ENCODE data around the gene KCTD2. TPM values are rescaled to one million over a fixed set of nuclear protein-coding genes. Genes with fewer than 3 reads are reported as not detected.

Gene KCTD2
- total RNA-seq, 2 experiments from 2014 or later, result 20.6 to 23.3 TPM

GRCh38 chr17:75078284-75079022, 31.4 kb downstream of the KCTD2 start:
- POLR2A ChIA-PET, result interaction anchor here (1.0 kb wide), 1 partner anchor 52 kb away, joined by 4 read pairs; no protein-coding TSS in a partner anchor
- Mint-ChIP-seq H3K27me3 (no peaks in the 10 kb centered on the region), H3K4me3 (no peak overlapping the region), H3K27ac (peak overlapping the region; percentile 28), H3K4me1 (ENCODE audit: low read depth) (peaks cover 25% of the 10 kb centered on the region), H3K36me3 (no peaks in the 10 kb centered on the region), H3K9me3 (no peaks in the 10 kb centered on the region)
- CTCF ChIA-PET, result interaction anchor here (1.4 to 1.9 kb wide), 3 partner anchors 11 to 117 kb away, joined by 6 to 9 read pairs (median 8); no protein-coding TSS in a partner anchor
- intact Hi-C loops (cut with micrococcal nuclease), result loop anchor here (5.0 kb wide), 1 partner anchor 34 kb away; no protein-coding TSS in a partner anchor
- DNase-seq, result peak; percentile 33

DNA sequence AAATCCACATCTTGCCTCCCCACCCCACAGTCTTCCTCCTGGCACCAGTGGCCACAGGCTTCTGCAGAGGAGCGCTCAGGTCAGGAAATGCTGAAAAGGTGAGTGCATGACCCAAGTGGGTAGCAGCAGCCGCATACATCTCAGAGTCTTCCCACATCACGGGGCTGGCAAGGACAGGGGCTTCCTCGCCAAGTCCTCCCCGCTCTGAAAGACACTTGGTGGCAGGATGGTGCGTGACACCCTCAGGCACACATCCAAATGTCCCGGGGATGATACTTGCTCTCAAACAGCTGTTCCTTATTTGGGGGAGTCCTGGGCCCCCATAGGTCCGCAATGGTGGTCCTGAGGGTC, 32.0 kb downstream of the KCTD2 start:
- ChIA-PET POLR2A (interaction anchor here (1.0 kb wide), 1 partner anchor 52 kb away, joined by 4 read pairs; no protein-coding TSS in a partner anchor), CTCF (interaction anchor here (1.4 to 1.9 kb wide), 3 partner anchors 11 to 118 kb away, joined by 6 to 9 read pairs (median 8); no protein-coding TSS in a partner anchor)
- H3K4me3 Mint-ChIP-seq, result no peak overlapping the region
- no peak for DNase-seq
- H3K27ac Mint-ChIP-seq, result no peak overlapping the region
- intact Hi-C loops (cut with micrococcal nuclease), result loop anchor here (5.0 kb wide), 1 partner anchor 33 kb away; no protein-coding TSS in a partner anchor
- peaks cover 29% of the 10 kb centered on the region for H3K4me1 Mint-ChIP-seq (ENCODE audit: low read depth)
- no peaks in the 10 kb centered on the region for H3K9me3 Mint-ChIP-seq
- no peaks in the 10 kb centered on the region for H3K27me3 Mint-ChIP-seq
- H3K36me3 Mint-ChIP-seq, result no peaks in the 10 kb centered on the region

GRCh38 chr17:75081611-75082540, 34.9 kb downstream of the KCTD2 start:
- no peaks in the 10 kb centered on the region for H3K9me3 Mint-ChIP-seq
- POLR2A ChIA-PET, result no interaction called here
- intact Hi-C loops (cut with micrococcal nuclease), result no loop called here
- H3K4me3 Mint-ChIP-seq, result no peak overlapping the region
- no peaks in the 10 kb centered on the region for H3K36me3 Mint-ChIP-seq
- CTCF ChIA-PET, result interaction anchor here (1.1 to 1.5 kb wide), 2 partner anchors 12 to 32 kb away, joined by 3 read pairs; no protein-coding TSS in a partner anchor
- peaks cover 42% of the 10 kb centered on the region for H3K4me1 Mint-ChIP-seq (ENCODE audit: low read depth)
- H3K27ac Mint-ChIP-seq, result no peak overlapping the region
- DNase-seq, result no peak
- no peaks in the 10 kb centered on the region for H3K27me3 Mint-ChIP-seq

DNA sequence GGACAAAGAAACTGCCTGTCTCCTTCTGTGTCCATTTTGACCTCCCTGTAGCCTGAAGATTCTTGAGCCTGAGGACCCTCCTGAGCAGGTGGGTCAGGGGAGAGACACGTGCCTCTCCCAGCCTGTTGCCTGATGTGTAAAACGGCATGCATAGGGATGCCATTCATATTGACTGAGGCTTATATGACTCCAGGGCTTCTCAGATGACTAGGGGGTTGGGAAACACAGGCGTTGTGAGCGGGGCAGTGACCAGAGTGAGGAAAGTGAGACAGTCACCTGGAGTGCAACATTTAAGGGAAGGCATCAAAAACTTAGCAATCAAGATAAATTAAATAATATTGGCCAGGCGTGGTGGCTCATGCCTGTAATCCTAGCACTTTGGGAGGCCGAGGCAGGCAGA, 35.7 kb downstream of the KCTD2 start:
- CTCF ChIA-PET, result interaction anchor here (1.1 to 1.5 kb wide), 2 partner anchors 12 to 31 kb away, joined by 3 read pairs; no protein-coding TSS in a partner anchor
- no peaks in the 10 kb centered on the region for H3K27me3 Mint-ChIP-seq
- intact Hi-C loops (cut with micrococcal nuclease), result no loop called here
- POLR2A ChIA-PET, result no interaction called here
- no peak for DNase-seq
- H3K27ac Mint-ChIP-seq, result no peak overlapping the region
- H3K4me3 Mint-ChIP-seq, result no peak overlapping the region
- H3K36me3 Mint-ChIP-seq, result no peaks in the 10 kb centered on the region
- H3K9me3 Mint-ChIP-seq, result no peaks in the 10 kb centered on the region
- peaks cover 44% of the 10 kb centered on the region for H3K4me1 Mint-ChIP-seq (ENCODE audit: low read depth)

- Mint-ChIP-seq H3K27ac (no peak overlapping the region), H3K36me3 (no peaks in the 10 kb centered on the region), H3K4me1 (ENCODE audit: low read depth) (peaks cover 41% of the 10 kb centered on the region), H3K9me3 (no peaks in the 10 kb centered on the region), H3K27me3 (no peaks in the 10 kb centered on the region), H3K4me3 (no peak overlapping the region)
- CTCF ChIA-PET, result interaction anchor here (0.6 to 1.4 kb wide), 2 partner anchors 21 to 109 kb away, joined by 3 read pairs; no protein-coding TSS in a partner anchor
- POLR2A ChIA-PET, result no interaction called here
- no peak for DNase-seq
- intact Hi-C loops (cut with micrococcal nuclease), result no loop called here
Observed at GRCh38 chr17:75084039-75084660, 37.1 kb downstream of the KCTD2 start.

- Mint-ChIP-seq H3K36me3 (no peaks in the 10 kb centered on the region), H3K4me3 (peak overlapping the region; percentile 50), H3K9me3 (no peaks in the 10 kb centered on the region), H3K27me3 (no peaks in the 10 kb centered on the region), H3K27ac (peak overlapping the region; percentile 31), H3K4me1 (ENCODE audit: low read depth) (peaks cover 41% of the 10 kb centered on the region)
- intact Hi-C loops (cut with micrococcal nuclease), result no loop called here
- ChIA-PET CTCF (interaction anchor here (1.0 to 1.2 kb wide), 3 partner anchors 27 to 125 kb away, joined by 3 to 4 read pairs (median 3); no protein-coding TSS in a partner anchor), POLR2A (interaction anchor here (0.9 to 1.7 kb wide), 3 partner anchors 24 to 27 kb away, joined by 3 to 4 read pairs (median 4); partner anchors contain the start of gene ARMC7)
- DNase-seq, result no peak
Observed at GRCh38 chr17:75086496-75087181, 39.6 kb downstream of the KCTD2 start.

DNA sequence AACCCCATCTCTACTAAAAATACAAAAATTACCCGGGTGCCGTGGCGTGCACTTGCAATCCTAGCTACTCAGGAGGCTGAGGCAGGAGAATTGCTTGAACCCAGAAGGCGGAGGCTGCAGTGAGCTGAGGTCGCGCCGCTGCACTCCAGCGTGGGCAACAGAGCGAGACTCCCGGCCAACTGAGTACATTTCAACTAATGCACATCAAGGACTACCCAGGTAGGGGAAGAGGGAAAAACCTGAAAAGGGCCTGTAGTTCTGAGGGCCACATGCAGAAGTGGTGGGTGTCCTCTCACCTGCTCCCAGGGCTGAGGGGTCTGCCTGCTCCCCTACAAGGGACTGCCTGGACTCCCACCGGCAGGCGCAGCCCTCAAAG, 40.1 kb downstream of the KCTD2 start:
- Mint-ChIP-seq H3K36me3 (no peaks in the 10 kb centered on the region), H3K27me3 (no peaks in the 10 kb centered on the region), H3K27ac (no peak overlapping the region), H3K9me3 (no peaks in the 10 kb centered on the region), H3K4me1 (ENCODE audit: low read depth) (peaks cover 41% of the 10 kb centered on the region), H3K4me3 (peak overlapping the region; percentile 71)
- POLR2A ChIA-PET, result interaction anchor here (0.9 to 1.7 kb wide), 4 partner anchors 23 to 67 kb away, joined by 3 to 4 read pairs (median 4); partner anchors contain the start of genes ARMC7 and JPT1
- intact Hi-C loops (cut with micrococcal nuclease), result no loop called here
- CTCF ChIA-PET, result interaction anchor here (1.0 to 1.2 kb wide), 3 partner anchors 27 to 125 kb away, joined by 3 to 4 read pairs (median 3); no protein-coding TSS in a partner anchor
- DNase-seq, result no peak

DNA sequence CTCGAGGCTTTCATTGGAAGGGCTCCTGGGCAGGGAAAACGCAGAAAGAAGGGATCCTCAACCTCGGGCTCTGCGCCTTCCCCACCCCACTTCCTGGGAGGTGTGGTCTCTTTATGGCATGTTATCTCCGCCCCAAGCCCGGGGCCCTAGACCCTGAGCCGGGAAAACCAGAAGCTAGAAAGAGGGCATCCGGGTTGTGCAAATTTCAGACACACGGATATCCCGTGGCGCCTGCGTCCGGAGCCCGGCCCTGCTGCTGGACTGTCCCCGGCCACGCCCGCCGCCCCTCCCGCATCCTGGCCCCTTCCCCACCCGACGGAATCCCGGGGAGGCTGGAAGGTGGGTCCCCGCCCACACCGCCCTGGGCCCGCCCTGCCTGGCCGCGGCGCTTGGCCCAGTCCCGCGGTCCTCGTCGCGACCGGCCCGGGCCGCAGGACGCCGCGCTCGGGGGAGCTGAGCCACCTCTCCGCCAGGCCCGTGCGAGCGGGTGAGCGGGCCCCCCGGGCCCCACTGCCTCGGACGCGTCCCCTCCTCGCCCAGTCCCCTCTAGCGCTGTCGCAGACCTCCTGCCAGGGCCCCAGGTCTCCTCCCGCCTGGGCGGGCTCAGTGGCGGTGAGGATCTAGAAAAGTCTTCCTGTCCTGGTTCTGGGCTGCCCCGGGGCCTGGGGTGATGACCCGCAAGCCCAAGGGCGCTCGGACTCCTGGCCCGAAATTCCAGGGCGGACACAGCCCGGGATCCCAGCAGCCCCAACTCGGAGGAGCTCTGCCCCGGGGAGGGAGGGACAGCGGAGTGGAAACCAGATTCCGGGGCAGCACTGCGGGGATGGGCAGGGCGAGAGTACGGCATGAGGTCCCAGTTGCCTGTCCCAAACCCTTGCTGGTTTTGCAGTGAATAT, 40.8 kb downstream of the KCTD2 start, which contains the start of gene SLC16A5:
SLC16A5 (plus strand) TSS at position 397 of the 896 bp plus-strand sequence. CDS start 5,683 bp downstream, outside the sequence.
- ChIA-PET POLR2A (interaction anchor here (0.9 to 1.7 kb wide), 6 partner anchors 22 to 76 kb away, joined by 3 to 5 read pairs (median 4); partner anchors contain the start of genes ARMC7, JPT1 and MRPL58), CTCF (interaction anchor here (0.7 to 1.9 kb wide), 8 partner anchors 11 to 183 kb away, joined by 3 to 4 read pairs (median 4); partner anchors contain the start of gene MIF4GD)
- Mint-ChIP-seq H3K9me3 (no peaks in the 10 kb centered on the region), H3K4me3 (peak within 1 kb of the TSS; percentile 76), H3K4me1 (ENCODE audit: low read depth) (peaks cover 41% of the 10 kb centered on the region), H3K27me3 (no peaks in the 10 kb centered on the region), H3K36me3 (no peaks in the 10 kb centered on the region), H3K27ac (peak within 1 kb of the TSS; percentile 55)
- peak; percentile 63 for DNase-seq
- intact Hi-C loops (cut with micrococcal nuclease), result no loop called here

DNA sequence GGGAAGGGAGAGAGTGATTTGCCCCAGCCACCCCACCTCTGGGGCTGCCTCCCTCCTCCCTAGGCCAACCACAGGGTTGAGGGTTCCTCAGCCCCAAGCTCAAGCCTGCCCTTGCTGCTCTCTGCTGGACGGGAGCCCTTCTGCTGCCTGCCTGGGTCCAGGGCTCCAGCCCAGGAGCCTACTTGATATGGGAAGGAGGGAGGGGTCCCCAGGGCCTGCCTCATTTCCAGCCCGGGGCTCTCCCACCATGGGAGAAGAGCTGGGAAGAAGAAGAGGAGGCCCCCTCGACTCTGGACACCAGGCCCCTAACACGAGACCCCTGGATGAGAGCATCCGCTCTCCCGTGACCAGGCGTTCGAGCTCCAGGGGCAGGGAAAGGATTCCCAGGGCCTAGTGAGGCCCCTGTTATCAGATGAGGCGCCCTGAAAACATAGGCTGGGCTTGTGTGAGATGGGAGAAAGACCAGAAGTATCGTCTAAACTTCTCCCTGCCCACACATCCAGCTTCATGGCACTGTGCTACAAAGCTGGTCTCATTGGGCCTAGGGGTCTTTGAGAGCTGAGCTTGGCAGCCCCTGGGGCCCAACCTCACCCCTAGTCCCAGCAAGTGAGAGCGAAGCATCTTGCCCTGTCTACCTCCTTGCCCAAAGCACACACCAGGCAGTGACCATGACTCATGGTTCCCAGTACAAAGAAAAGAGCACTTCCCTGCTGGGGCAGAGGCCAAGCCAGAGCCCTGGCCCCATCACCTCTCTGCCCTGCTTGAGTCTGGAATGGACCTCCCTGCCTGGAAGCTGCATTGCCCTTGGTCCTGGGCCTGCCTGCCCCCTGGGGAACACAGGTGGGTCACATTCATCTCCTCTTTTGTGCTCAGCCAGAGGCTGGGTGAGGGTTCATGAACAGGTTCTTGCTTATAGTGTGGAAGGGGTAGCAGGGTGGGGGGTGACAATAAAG, 41.7 kb downstream of the KCTD2 start:
- no peaks in the 10 kb centered on the region for H3K9me3 Mint-ChIP-seq
- intact Hi-C loops (cut with micrococcal nuclease), result loop anchor here (1.0 kb wide), 1 partner anchor 21 kb away; the partner anchor contains the start of gene ARMC7
- H3K4me3 Mint-ChIP-seq, result peak overlapping the region; percentile 76
- H3K27me3 Mint-ChIP-seq, result no peaks in the 10 kb centered on the region
- peaks cover 40% of the 10 kb centered on the region for H3K4me1 Mint-ChIP-seq (ENCODE audit: low read depth)
- DNase-seq, result no peak
- H3K36me3 Mint-ChIP-seq, result no peaks in the 10 kb centered on the region
- no peak overlapping the region for H3K27ac Mint-ChIP-seq
- ChIA-PET CTCF (interaction anchor here (0.8 to 1.9 kb wide), 5 partner anchors 16 to 182 kb away, joined by 3 to 4 read pairs (median 4); partner anchors contain the start of gene MIF4GD), POLR2A (interaction anchor here (1.1 to 1.7 kb wide), 3 partner anchors 21 to 77 kb away, joined by 3 to 5 read pairs (median 4); partner anchors contain the start of genes ARMC7 and MRPL58)

Data from activated CD4-positive, alpha-beta memory T cell treated with anti-CD3 and anti-CD28 coated beads for 36 hours (primary cell).